HepG2 (cell line): ENCODE data around the gene PELI3. TPM values are rescaled to one million over a fixed set of nuclear protein-coding genes. Genes with fewer than 3 reads are reported as not detected.

Source experiments
- DPF2 ChIP-seq: sonication (generic); formaldehyde crosslinking; IDR thresholded peaks from 2 replicates; pipeline ENCODE4 v1.4.0; 2020; ENCODE audit warnings: mild to moderate bottlenecking, low read depth, missing genetic modification reagents, borderline replicate concordance
- ETV6 ChIP-seq: sonication (generic); formaldehyde crosslinking; conservative IDR thresholded peaks from 2 replicates; pipeline ENCODE4 v1.4.0; 2020; ENCODE audit warnings: missing genetic modification reagents
- HES4 ChIP-seq: sonication (generic); formaldehyde crosslinking; IDR thresholded peaks from 2 replicates; pipeline ENCODE4 v1.9.0; 2021; ENCODE audit warnings: mild to moderate bottlenecking, missing genetic modification reagents, borderline replicate concordance
- IRX3 ChIP-seq: sonication (generic); formaldehyde crosslinking; IDR thresholded peaks from 2 replicates; pipeline ENCODE4 v1.8.1; 2023; ENCODE audit warnings: mild to moderate bottlenecking, low read depth, missing genetic modification reagents, borderline replicate concordance
- KDM3A ChIP-seq: IDR thresholded peaks from 2 replicates; pipeline ENCODE4 v1.6.1; 2018; ENCODE audit warnings: low read depth, missing compliant biosample characterization
- KLF13 ChIP-seq: sonication (generic); formaldehyde crosslinking; IDR thresholded peaks from 2 replicates; pipeline ENCODE4 v1.4.0; 2020; ENCODE audit warnings: mild to moderate bottlenecking, missing genetic modification reagents
- KLF16 ChIP-seq, 2 experiments: sonication (generic) in 1 of 2; formaldehyde crosslinking in 1 of 2; IDR thresholded peaks; 2 replicates each; pipeline versions ENCODE4 v1.6.1 to v1.8.0; 2016 to 2023; ENCODE audit warnings: missing genetic modification reagents in 2 of 2, missing compliant biosample characterization in 1 of 2
- MXD4 ChIP-seq: IDR thresholded peaks from 2 replicates; pipeline ENCODE4 v1.6.1; 2016; ENCODE audit warnings: mild to moderate bottlenecking, missing biosample characterization, missing genetic modification reagents
- NPAS2 ChIP-seq: sonication (generic); formaldehyde crosslinking; IDR thresholded peaks from 2 replicates; pipeline ENCODE4 v1.8.0; 2022; ENCODE audit warnings: mild to moderate bottlenecking, missing genetic modification reagents, borderline replicate concordance
- PHF20 ChIP-seq: sonication (generic); formaldehyde crosslinking; IDR thresholded peaks from 2 replicates; pipeline ENCODE4 v1.5.0; 2020; ENCODE audit warnings: mild to moderate bottlenecking, missing genetic modification reagents
- RBM22 ChIP-seq: fragments of 200-400 bp; formaldehyde crosslinking; optimal IDR thresholded peaks from 2 replicates; pipeline ENCODE3; 2017; ENCODE audit warnings: mild to moderate bottlenecking, low read length, moderate library complexity
- SAP130 ChIP-seq: IDR thresholded peaks from 2 replicates; pipeline ENCODE4 v1.6.1; 2016; ENCODE audit warnings: low read depth
- ZKSCAN8 ChIP-seq: IDR thresholded peaks from 2 replicates; pipeline ENCODE4 v1.6.1; 2016; ENCODE audit warnings: borderline replicate concordance, missing genetic modification reagents, missing compliant biosample characterization
- ZNF136 ChIP-seq: sonication (generic); formaldehyde crosslinking; IDR thresholded peaks from 2 replicates; pipeline ENCODE4 v1.8.1; 2022; ENCODE audit warnings: low read depth, mild to moderate bottlenecking, moderate library complexity, missing genetic modification reagents
- ZNF343 ChIP-seq: sonication (generic); formaldehyde crosslinking; IDR thresholded peaks from 2 replicates; pipeline ENCODE4 v1.4.0; 2020; ENCODE audit warnings: mild to moderate bottlenecking, missing genetic modification reagents
- ZNF652 ChIP-seq: IDR thresholded peaks from 2 replicates; pipeline ENCODE4 v1.6.1; 2016; ENCODE audit warnings: low read depth, borderline replicate concordance
- ZNF709 ChIP-seq: sonication (generic); formaldehyde crosslinking; IDR thresholded peaks from 2 replicates; pipeline ENCODE4 v1.5.0; 2020; ENCODE audit warnings: mild to moderate bottlenecking, missing genetic modification reagents
- ZSCAN20 ChIP-seq: sonication (generic); formaldehyde crosslinking; IDR thresholded peaks from 2 replicates; pipeline ENCODE4 v1.4.0; 2020; ENCODE audit warnings: missing genetic modification reagents, mild to moderate bottlenecking, borderline replicate concordance
- polyA plus RNA-seq, 8 experiments: library from polyadenylated mRNA; depleted of rRNA in 3 of 8; stranded (reverse) in 7 of 8; unstranded in 1 of 8; fragments of >200 nt; fragmentation: Illumina TruSeq in 4 of 8; extraction: Trizol in 4 of 8; gene quantifications; 2 replicates each; pipeline versions ENCODE4 v1.2.1 to v1.2.3, GENCODE V29; 2011 to 2016; ENCODE audit warnings: low read depth in 4 of 8, missing spikeins in 1 of 8, mixed read lengths in 1 of 8; ENCODE audit not compliant: insufficient read depth in 1 of 8
- total RNA-seq, 5 experiments: library from RNA; depleted of rRNA; stranded (reverse); fragments of >200 nt; fragmentation: Illumina TruSeq; extraction: Trizol; gene quantifications; 2 replicates each; pipeline ENCODE4 v1.2.3, GENCODE V29; 2016; ENCODE audit warnings: low read depth in 1 of 5
- TF ChIP-seq, protein P1 (sequence below): sonication (generic); formaldehyde crosslinking; conservative IDR thresholded peaks from 2 replicates; pipeline ENCODE4 v1.4.0; 2020; ENCODE audit warnings: missing genetic modification reagents
- TF ChIP-seq, protein P2 (sequence below): sonication (generic); formaldehyde crosslinking; conservative IDR thresholded peaks from 2 replicates; pipeline ENCODE4 v1.8.0; 2022; ENCODE audit warnings: mild to moderate bottlenecking, moderate library complexity, missing genetic modification reagents
- TF ChIP-seq, protein P3 (sequence below): IDR thresholded peaks from 2 replicates; pipeline ENCODE4 v1.6.1; 2016; ENCODE audit warnings: low read depth, control low read depth
- TF ChIP-seq, protein P4 (sequence below): sonication (generic); formaldehyde crosslinking; IDR thresholded peaks from 2 replicates; pipeline ENCODE4 v1.5.0; 2020; ENCODE audit warnings: mild to moderate bottlenecking, missing genetic modification reagents

The PELI3 gene
- total and polyA plus RNA-seq, 2 of the 13 experiments (the other 11 are each of a cell fraction or from before 2014, with no cell fraction given), result 2.0 to 4.0 TPM

DNA sequence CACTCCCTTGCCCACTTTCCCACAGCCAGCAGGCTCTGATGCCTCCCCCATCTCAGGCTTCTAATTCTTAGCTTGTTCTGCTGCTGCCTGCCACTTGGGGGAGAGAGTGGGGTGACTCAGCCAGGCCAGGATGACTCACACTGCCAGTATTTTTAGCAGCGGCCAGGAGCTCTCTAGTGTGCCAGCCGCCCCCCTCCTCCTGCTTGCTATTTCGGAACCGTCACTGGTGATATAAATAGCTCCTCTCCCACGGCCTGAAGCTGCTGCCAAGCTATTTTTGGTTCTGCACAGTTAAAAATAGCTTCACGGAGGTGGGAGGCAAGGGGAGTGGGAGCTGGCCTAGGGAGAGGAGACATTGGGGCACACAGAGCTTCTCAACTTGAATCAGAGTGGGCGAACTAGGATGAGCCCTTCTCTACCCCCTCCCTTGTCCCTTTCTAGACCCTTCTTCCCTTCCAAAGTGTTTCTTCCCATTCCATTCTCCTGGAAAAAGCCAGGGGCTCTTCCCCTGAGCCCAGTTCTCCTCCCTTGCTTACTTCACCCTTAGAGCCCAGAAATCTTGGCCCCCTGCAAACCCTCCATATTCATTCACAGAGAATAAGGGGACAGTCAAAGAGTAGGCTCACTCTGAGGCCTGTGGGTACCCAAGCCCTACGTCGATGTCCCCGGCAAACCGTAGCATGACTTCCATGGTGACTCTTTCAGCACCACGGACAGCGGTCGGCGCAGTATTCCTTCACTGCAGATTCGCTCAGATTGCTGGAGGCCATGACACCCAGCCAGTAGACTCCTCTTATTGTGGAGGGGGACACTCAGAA lies 48.3 kb upstream of the PELI3 start (continued):
- TF ChIP-seq, protein P1, sequence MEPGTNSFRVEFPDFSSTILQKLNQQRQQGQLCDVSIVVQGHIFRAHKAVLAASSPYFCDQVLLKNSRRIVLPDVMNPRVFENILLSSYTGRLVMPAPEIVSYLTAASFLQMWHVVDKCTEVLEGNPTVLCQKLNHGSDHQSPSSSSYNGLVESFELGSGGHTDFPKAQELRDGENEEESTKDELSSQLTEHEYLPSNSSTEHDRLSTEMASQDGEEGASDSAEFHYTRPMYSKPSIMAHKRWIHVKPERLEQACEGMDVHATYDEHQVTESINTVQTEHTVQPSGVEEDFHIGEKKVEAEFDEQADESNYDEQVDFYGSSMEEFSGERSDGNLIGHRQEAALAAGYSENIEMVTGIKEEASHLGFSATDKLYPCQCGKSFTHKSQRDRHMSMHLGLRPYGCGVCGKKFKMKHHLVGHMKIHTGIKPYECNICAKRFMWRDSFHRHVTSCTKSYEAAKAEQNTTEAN, result peak; percentile 84
- TF ChIP-seq IRX3 (CRISPR knock-in tag) (peak; percentile 43; the same call in 1 of the 2 replicates), ZKSCAN8 (CRISPR knock-in tag) (no peak), MXD4 (CRISPR knock-in tag) (peak; percentile 46; the same call in 1 of the 2 replicates), PHF20 (0 out of 2 replicates have a peak, but pooled peaks have one; percentile 30), ETV6 (CRISPR knock-in tag) (peak; percentile 90; the same call in 1 of the 2 replicates), HES4 (CRISPR knock-in tag) (peak; percentile 89), ZNF136 (CRISPR knock-in tag) (no peak), SAP130 (peak; percentile 87), RBM22 (no peak), ZNF343 (CRISPR knock-in tag) (no peak), ZNF709 (CRISPR knock-in tag) (peak; percentile 31; the same call in 1 of the 2 replicates), NPAS2 (CRISPR knock-in tag) (0 out of 2 replicates have a peak, but pooled peaks have one; percentile 49), DPF2 (CRISPR knock-in tag) (no peak), KLF16 (CRISPR knock-in tag; IDR thresholded peaks at IDR 0.05) (peak in 1 of 2 experiments; percentile 94; a peak in 2 of 4 replicates), KDM3A (CRISPR knock-in tag) (peak; percentile 45; the same call in 1 of the 2 replicates), KLF13 (no peak), ZSCAN20 (CRISPR knock-in tag) (no peak), ZNF652 (CRISPR knock-in tag) (no peak)
- TF ChIP-seq, protein P2, sequence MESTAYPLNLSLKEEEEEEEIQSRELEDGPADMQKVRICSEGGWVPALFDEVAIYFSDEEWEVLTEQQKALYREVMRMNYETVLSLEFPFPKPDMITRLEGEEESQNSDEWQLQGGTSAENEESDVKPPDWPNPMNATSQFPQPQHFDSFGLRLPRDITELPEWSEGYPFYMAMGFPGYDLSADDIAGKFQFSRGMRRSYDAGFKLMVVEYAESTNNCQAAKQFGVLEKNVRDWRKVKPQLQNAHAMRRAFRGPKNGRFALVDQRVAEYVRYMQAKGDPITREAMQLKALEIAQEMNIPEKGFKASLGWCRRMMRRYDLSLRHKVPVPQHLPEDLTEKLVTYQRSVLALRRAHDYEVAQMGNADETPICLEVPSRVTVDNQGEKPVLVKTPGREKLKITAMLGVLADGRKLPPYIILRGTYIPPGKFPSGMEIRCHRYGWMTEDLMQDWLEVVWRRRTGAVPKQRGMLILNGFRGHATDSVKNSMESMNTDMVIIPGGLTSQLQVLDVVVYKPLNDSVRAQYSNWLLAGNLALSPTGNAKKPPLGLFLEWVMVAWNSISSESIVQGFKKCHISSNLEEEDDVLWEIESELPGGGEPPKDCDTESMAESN (CRISPR knock-in tag), result peak; percentile 54; the same call in 1 of the 2 replicates
- TF ChIP-seq, protein P3, sequence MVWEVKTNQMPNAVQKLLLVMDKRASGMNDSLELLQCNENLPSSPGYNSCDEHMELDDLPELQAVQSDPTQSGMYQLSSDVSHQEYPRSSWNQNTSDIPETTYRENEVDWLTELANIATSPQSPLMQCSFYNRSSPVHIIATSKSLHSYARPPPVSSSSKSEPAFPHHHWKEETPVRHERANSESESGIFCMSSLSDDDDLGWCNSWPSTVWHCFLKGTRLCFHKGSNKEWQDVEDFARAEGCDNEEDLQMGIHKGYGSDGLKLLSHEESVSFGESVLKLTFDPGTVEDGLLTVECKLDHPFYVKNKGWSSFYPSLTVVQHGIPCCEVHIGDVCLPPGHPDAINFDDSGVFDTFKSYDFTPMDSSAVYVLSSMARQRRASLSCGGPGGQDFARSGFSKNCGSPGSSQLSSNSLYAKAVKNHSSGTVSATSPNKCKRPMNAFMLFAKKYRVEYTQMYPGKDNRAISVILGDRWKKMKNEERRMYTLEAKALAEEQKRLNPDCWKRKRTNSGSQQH (CRISPR knock-in tag), result peak; percentile 93
- TF ChIP-seq, protein P4, sequence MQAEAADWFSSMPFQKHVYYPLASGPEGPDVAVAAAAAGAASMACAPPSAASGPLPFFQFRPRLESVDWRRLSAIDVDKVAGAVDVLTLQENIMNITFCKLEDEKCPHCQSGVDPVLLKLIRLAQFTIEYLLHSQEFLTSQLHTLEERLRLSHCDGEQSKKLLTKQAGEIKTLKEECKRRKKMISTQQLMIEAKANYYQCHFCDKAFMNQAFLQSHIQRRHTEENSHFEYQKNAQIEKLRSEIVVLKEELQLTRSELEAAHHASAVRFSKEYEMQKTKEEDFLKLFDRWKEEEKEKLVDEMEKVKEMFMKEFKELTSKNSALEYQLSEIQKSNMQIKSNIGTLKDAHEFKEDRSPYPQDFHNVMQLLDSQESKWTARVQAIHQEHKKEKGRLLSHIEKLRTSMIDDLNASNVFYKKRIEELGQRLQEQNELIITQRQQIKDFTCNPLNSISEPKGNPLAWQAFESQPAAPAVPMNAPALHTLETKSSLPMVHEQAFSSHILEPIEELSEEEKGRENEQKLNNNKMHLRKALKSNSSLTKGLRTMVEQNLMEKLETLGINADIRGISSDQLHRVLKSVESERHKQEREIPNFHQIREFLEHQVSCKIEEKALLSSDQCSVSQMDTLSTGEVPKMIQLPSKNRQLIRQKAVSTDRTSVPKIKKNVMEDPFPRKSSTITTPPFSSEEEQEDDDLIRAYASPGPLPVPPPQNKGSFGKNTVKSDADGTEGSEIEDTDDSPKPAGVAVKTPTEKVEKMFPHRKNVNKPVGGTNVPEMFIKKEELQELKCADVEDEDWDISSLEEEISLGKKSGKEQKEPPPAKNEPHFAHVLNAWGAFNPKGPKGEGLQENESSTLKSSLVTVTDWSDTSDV (CRISPR knock-in tag), result peak; percentile 76; the same call in 1 of the 2 replicates
